C4-2B (cell line): ENCODE measurements around the gene GSTA2.
"Not testable (repeated sequence)": the region's sequence is repeated elsewhere in the genome, so short reads cannot be mapped to it uniquely, and the experiment has no call there.

Source experiments
- CTCF ChIP-seq: fragments of 450-650 bp; conservative IDR thresholded peaks from 2 replicates; pipeline ENCODE4 v1.5.1; 2017; ENCODE audit warnings: mild to moderate bottlenecking
- ZFX ChIP-seq: fragments of 450-650 bp; IDR thresholded peaks from 2 replicates; pipeline ENCODE4 v1.6.1; 2017

GRCh38 chr6:52769399-52769798 lies 6.1 kb upstream of the GSTA2 start:
- TF ChIP-seq ZFX, CTCF: not testable (repeated sequence)
